Transverse colon (tissue), 4 donors: ENCODE data around the gene LST1.

Experiments used
- POLR2A ChIP-seq: fragments of 450-650 bp; IDR thresholded peaks from one replicate; pipeline ENCODE4 v1.6.1; 2016; ENCODE audit warnings: antibody characterized with exemption, mild to moderate bottlenecking, moderate library complexity
- POLR2AphosphoS5 ChIP-seq, 3 donors: sonication (generic); formaldehyde crosslinking; IDR thresholded peaks; one replicate each; pipeline ENCODE4 v1.6.1; 2016; ENCODE audit warnings: antibody characterized with exemption in 3 of 3
- TF ChIP-seq, protein P1 (sequence below), 5 experiments: fragments of 200-600 bp in 3 of 5; fragments of 450-650 bp in 2 of 5; sonication (generic) in 3 of 5; IDR thresholded peaks; 1 replicate in 2 of 5; 2 replicates in 3 of 5; pipeline ENCODE4 v1.5.1; 2016 to 2017; ENCODE audit warnings: antibody characterized with exemption in 5 of 5, inconsistent platforms in 3 of 5, mild to moderate bottlenecking in 2 of 5, moderate library complexity in 1 of 5

DNA sequence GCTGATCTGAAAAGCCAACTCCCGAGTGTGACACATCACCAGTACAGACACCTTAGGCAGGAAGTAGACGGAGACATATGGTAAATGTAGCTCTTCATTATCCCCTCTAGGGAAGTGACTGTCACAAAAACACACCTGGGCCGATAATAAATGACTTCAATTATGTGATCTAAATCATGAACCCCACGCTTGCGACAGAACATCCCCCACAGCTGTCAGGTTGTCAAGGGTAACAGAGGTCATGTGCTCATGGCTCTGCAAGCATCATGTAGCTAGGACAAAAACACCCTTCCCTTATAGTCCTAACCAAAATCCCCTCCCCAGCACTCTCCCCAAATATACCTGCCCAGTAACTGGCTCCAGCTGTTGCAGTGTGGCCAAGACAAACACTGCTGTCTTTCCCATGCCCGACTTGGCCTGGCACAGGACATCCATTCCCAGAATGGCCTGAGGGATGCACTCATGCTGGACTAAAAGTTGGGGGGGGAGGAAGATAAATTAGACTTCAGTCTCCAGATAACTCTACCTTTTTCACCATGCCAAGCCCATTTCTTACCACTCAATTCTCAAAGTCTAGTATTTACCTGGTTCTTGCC lies 47.2 kb upstream of the LST1 start:
- no peak for TF ChIP-seq POLR2A
- TF ChIP-seq, protein P1, sequence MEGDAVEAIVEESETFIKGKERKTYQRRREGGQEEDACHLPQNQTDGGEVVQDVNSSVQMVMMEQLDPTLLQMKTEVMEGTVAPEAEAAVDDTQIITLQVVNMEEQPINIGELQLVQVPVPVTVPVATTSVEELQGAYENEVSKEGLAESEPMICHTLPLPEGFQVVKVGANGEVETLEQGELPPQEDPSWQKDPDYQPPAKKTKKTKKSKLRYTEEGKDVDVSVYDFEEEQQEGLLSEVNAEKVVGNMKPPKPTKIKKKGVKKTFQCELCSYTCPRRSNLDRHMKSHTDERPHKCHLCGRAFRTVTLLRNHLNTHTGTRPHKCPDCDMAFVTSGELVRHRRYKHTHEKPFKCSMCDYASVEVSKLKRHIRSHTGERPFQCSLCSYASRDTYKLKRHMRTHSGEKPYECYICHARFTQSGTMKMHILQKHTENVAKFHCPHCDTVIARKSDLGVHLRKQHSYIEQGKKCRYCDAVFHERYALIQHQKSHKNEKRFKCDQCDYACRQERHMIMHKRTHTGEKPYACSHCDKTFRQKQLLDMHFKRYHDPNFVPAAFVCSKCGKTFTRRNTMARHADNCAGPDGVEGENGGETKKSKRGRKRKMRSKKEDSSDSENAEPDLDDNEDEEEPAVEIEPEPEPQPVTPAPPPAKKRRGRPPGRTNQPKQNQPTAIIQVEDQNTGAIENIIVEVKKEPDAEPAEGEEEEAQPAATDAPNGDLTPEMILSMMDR (IDR thresholded peaks at IDR 0.05) = no peak
- TF ChIP-seq POLR2AphosphoS5 (IDR thresholded peaks at IDR 0.05) = no peak
